GM03348 (cell line): ENCODE measurements around the gene SRSF3.
"Not testable (repeated sequence)": the region's sequence is repeated elsewhere in the genome, so short reads cannot be mapped to it uniquely, and the experiment has no call there.

ENCODE experiments used
- DNase-seq: peaks from one replicate; pipeline ENCODE4 v3.0.0; 2012; ENCODE audit warnings: low spot score

SRSF3 gene

DNA sequence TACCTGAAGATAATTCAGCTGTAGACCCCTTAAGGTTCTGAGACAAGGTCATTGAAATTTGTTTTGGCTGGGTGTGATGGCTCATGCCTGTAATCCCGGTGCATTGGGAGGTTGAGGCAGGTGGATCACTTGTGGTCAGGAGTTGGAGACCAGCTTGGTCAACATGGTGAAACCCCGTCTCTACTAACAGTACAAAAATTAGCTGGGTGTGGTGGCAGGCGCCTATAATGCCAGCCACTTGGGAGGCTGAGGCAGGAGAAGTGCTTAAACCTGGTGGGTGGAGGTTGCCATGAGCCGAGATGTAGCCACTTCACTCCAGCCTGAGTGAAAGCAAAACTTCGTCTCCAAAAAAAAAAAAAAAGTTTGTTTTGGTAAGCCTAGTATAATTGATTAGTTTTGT, 11.0 kb downstream of the SRSF3 start:
- DNase-seq: no peak

DNA sequence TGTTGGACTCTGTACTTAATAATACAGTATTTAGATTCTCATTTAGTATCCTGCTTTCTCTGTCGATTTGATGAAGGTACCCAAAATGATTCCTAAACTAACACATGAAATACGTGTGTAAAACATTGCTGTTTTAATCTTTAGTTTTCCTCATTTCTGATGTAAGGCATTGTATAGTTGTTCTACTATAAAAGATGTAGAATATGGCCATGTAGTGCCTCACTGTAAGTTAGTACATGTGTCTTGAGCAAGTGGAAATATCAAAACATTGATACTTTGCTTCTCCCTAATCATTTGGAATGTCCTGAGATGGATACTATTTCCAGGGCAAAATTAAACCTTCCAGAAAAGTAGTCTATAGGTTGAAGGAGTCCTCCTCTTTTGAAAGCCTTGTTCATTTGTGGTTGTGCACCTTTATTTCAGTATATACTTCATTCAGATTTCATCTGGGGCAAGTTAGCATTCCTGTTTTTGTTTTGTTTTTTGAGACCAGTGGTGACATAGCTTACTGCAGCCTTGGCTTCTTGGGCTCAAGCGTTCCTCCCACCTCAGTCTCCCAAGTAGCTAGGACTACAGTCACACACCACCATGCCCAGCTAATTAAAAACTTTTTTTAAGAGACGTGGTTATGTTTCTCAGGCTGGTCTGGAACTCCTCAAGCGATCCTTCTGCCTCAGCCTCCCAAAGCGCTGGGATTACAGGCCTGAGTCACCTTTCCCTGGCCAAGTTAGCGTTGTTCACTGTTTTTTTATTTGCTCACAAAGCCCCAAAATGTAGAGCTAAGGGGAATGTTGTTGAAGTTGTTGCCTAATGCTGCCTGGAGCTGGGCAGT, 11.6 kb downstream of the SRSF3 start:
- no peak for DNase-seq

GRCh38 chr6:36607305-36607682, 13.1 kb downstream of the SRSF3 start:
- not testable (repeated sequence) for DNase-seq

GRCh38 chr6:36607683-36608386, 13.7 kb downstream of the SRSF3 start:
- no peak for DNase-seq

- DNase-seq: no peak
These were observed 14.8 kb downstream of the SRSF3 start for GRCh38 chr6:36608788-36609563.

DNA sequence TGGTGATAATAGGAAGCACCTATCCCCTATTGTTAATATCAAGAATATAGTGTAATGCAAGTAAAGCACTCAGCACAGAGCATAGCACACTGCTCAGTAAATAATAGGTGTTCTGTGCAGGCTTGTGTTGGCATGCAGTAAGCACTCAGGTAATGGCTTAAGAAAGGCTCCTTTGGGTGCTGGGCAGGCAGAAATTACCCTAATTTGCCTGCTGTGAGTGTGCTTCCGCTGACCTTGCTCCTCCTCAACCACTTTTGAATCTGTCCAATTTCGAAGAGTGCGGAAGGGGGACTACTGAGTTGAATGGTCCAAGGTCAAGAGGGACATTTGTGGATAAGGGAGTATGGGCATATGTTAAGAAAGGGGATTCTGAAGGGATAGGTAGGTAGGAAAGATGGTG, 15.4 kb downstream of the SRSF3 start:
- DNase-seq: no peak

- no peak for DNase-seq
These were observed 16.1 kb downstream of the SRSF3 start for GRCh38 chr6:36610041-36610955.

GRCh38 chr6:36610956-36611336, 16.8 kb downstream of the SRSF3 start:
- no peak for DNase-seq

DNA sequence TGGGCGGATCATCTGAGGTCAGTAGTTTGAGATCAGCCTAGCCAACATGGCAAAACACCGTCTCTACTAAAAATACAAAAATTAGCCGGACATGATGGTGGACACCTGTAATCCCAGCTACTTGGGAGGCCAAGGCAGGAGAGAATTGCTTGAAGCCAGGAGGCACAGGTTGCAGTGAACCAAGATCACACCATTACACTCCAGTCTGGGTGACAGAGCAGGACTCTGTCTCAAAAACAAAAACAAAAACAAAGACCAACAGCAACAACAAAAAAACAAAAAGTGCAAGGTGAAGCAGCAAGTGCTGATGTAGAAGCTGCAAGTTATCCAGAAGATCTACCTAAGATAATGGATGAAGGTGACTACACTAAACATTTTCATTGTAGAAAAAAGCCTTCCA, 17.5 kb downstream of the SRSF3 start:
- not testable (repeated sequence) for DNase-seq

- no peak for DNase-seq
These were observed 18.0 kb downstream of the SRSF3 start for GRCh38 chr6:36612101-36612625.

DNA sequence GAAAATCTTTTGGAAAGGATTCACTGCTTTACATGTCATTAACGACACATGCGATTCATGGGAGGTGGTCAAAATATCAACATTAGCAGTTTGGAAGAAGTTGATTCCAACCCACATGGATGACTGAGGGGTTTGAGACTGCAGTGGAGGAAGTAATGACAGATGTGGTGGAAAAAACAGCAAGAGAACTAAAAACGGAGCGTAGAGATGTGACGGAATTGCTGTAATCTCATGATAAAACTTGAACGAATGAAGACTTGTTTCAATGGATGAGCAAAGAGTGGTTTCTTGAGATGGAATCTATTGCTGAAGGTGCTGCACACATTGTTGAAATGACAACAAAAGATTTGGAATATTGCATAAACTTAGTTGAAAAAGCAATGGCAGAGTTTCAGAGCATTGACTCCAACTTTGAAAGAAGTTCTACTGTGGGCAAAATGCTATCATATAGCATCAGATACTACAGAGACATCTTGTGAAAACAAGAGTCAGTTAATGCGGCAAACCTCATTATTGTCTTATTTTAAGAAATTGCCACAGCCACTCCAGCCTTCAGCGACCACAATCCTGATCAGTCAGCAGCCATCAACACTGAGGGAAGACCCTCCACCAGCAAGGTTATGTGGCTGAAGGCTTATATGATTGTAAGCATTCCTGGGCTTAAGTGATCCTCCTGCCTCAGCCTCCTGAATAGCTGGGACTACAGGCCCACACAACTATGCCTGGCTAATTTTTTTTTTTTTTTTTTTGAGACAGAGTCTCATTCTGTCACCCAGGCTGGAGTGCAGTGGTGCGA, 19.2 kb downstream of the SRSF3 start:
- no peak for DNase-seq

- peak; percentile 74 for DNase-seq
These were observed 21.0 kb downstream of the SRSF3 start for GRCh38 chr6:36615018-36615761.

- peak; percentile 40 for DNase-seq
These were observed 22.8 kb downstream of the SRSF3 start for GRCh38 chr6:36616893-36617521.

DNA sequence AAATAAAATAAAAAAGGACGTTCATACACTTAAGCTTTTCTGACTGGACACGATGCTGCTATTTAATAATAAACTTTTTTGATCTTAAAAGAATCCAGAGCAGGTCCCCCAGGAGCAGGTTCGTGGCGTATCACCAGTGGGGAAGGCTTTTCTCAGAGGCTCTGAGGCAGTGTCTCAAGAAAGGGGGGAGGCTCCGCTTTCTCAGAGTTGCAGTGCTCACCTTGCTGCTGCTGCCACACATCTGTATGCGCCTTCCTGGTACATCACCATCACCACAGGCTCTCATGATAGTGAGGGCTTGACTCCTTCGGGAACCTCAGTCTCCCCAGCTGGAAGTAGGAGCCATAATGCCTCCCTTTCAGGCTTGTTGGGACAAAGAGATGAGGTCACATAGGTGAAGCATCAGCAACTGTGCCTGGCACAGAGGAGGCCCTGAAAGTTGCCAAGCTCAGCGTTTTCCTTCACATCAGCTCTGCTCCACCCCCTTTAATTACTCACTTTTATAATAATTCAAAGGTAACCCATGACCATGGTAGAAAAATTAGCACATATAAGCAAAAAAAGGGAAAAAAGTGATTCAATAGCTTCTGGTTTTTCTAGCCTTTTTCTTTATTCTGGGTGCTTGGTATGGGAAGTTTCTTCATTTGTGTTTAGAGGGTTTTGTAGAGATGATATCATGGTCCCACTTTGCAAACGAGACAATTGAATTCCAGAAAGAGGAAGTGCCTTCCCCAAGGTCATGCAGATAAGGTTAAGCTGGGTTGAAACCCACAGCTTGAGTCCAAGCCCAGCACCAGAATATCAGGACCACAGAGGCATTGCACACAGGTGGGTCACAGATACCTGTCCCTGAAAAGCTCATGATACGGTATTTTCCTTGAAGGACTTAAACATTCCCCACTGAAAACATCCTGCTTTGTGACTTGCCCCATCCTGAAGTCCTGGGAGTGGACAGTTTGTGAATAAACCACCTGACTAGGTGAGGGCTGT, 24.5 kb downstream of the SRSF3 start:
- no peak for DNase-seq

GRCh38 chr6:36621371-36621855, 27.3 kb downstream of the SRSF3 start:
- DNase-seq: no peak

DNA sequence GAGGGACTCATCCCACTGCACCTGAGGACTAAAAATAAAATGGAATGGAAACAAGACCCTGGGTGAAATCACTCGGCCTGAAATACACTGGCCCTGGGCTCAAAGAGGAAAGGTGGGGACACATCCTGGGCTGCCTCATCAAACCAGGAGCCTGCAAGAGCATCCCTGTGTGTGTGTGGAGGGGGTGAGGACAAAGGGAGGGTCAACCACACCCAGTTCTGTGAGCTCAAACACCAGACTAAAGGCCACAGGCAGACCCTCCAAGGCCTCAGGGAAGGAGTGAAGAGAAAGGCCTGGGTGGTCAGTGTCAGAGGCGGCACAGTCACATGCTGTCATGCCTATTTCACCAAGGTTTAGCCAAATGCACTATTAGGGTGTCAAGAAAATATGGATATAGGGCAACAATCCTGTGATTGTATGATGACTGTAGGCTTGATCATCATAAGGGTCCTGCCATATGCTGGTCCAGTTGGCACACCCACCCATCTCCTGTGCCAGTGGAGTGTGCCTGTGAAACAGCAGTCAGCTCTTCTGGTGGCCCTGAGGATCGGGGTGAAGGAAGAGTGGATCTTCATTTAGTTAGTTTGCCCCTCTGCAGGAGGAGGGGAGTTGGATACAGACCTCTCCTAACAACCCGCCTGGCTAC, 28.9 kb downstream of the SRSF3 start:
- no peak for DNase-seq
